Measurements from ENCODE around the gene LMNTD2.

GRCh38 chr11:534396-535209 is 25.9 kb downstream of the LMNTD2 start:
- TF ChIP-seq POLR2AphosphoS5 (IDR thresholded peaks at IDR 0.05; ENCODE audit: low read depth, low read length) (no peak), TAF1 (IDR thresholded peaks at IDR 0.05; ENCODE audit: borderline replicate concordance, low read depth, low read length) (no peak)
